CD4-positive, alpha-beta T cell (primary cell): ENCODE data around the gene INVS. TPM values are rescaled to one million over a fixed set of nuclear protein-coding genes. Genes with fewer than 3 reads are reported as not detected.
A peak's percentile ranks its signal among the peaks of the same experiment; 100 is the strongest.

Experiments
- ATAC-seq: fragments of 200-7000 bp; cut with Tn5 transposase; one replicate; pipeline ENCODE4 v1.10.0; 2022; ENCODE audit warnings: mild to moderate bottlenecking; ENCODE audit not compliant: poor library complexity
- CTCF ChIA-PET: fragments of 350-600 bp; sonication (Branson Sonifier 250); formaldehyde crosslinking; loops from one replicate; lab custom pipeline; 2021; ENCODE audit warnings: antibody characterized with exemption, inconsistent platforms; lab: Charles Lee
- POLR2A ChIA-PET: fragments of 350-600 bp; sonication (Branson Sonifier 250); formaldehyde crosslinking; loops from one replicate; lab custom pipeline; 2021; ENCODE audit warnings: antibody characterized with exemption, inconsistent platforms; lab: Charles Lee
- DNase-seq, 14 experiments: peaks; one replicate each; pipeline ENCODE4 v3.0.0-alpha.2; 2013 to 2020; ENCODE audit warnings: mixed read lengths in 2 of 14
- H3K27ac ChIP-seq, 2 donors: one replicate each; pipeline versions ENCODE4 v1.5.1 to v1.7.0; 2013; ENCODE audit warnings: low read length in 2 of 2, low read depth in 1 of 2, mild to moderate bottlenecking in 1 of 2
- H3K27me3 ChIP-seq, 2 experiments: 1 replicate in 1 of 2; 2 replicates in 1 of 2; pipeline versions ENCODE4 v1.6.1 to v1.7.0; 2013; ENCODE audit warnings: low read length in 2 of 2, control low read depth in 1 of 2, mild to moderate bottlenecking in 1 of 2, moderate library complexity in 1 of 2; ENCODE audit not compliant: insufficient read depth in 2 of 2, control insufficient read depth in 1 of 2
- H3K36me3 ChIP-seq: one replicate; pipeline ENCODE4 v1.6.1; 2013; ENCODE audit warnings: low read length, control low read depth; ENCODE audit not compliant: insufficient read depth
- H3K4me1 ChIP-seq: one replicate; pipeline ENCODE4 v1.6.1; 2013; ENCODE audit warnings: low read length, control low read depth; ENCODE audit not compliant: insufficient read depth
- H3K4me3 ChIP-seq: one replicate; pipeline ENCODE4 v1.5.1; 2013; ENCODE audit warnings: mild to moderate bottlenecking, low read length, moderate library complexity
- H3K9me3 ChIP-seq, 2 experiments: 1 replicate in 1 of 2; 2 replicates in 1 of 2; pipeline versions ENCODE4 v1.6.1 to v1.7.0; 2013; ENCODE audit warnings: low read length in 2 of 2, mild to moderate bottlenecking in 2 of 2, control low read depth in 1 of 2, moderate library complexity in 1 of 2; ENCODE audit not compliant: control insufficient read depth in 1 of 2, insufficient read depth in 1 of 2
- H3K27ac Mint-ChIP-seq: one replicate; pipeline ENCODE4 v1.8.0; 2020; ENCODE audit warnings: mixed read lengths
- H3K27me3 Mint-ChIP-seq: one replicate; pipeline ENCODE4 v1.8.0; 2021; ENCODE audit warnings: mixed read lengths
- H3K36me3 Mint-ChIP-seq: one replicate; pipeline ENCODE4 v1.8.0; 2021; ENCODE audit warnings: low read depth, mixed read lengths
- H3K4me1 Mint-ChIP-seq: one replicate; pipeline ENCODE4 v1.8.0; 2021; ENCODE audit warnings: low read depth, mixed read lengths
- H3K4me3 Mint-ChIP-seq: one replicate; pipeline ENCODE4 v1.8.0; 2020; ENCODE audit warnings: mild to moderate bottlenecking, mixed read lengths
- H3K9me3 Mint-ChIP-seq: one replicate; pipeline ENCODE4 v1.8.0; 2020; ENCODE audit warnings: mixed read lengths
- CTCF ChIP-seq: fragments of 200-600 bp; IDR thresholded peaks from one replicate; pipeline ENCODE4 v1.8.0; 2022; ENCODE audit warnings: antibody characterized with exemption, mild to moderate bottlenecking
- intact Hi-C, 2 experiments: fragments of 100-400 bp; cut with DNase I in 1 of 2; cut with micrococcal nuclease in 1 of 2; formaldehyde crosslinking; loops; one replicate each; pipeline versions ENCODE4 v1.15.1 to v1.9.0; 2023 to 2025; cut with DNase I, micrococcal nuclease
- total RNA-seq, 174 experiments: library from RNA in 2 of 174; stranded (reverse) in 2 of 174; gene quantifications; one replicate each; pipeline ENCODE4 v1.2.3 and lab custom pipeline; 2021 to 2026

The INVS gene
- total RNA-seq, 2 experiments from 2014 or later = 13.6 to 14.3 TPM

- no peaks in the 10 kb centered on the region for H3K27me3 ChIP-seq
- DNase-seq = no peak
- Mint-ChIP-seq H3K9me3 (no peaks in the 10 kb centered on the region), H3K36me3 (peaks cover 91% of the 10 kb centered on the region), H3K27ac (no peak overlapping the region), H3K4me3 (no peak overlapping the region), H3K4me1 (no peaks in the 10 kb centered on the region), H3K27me3 (no peaks in the 10 kb centered on the region)
- no peaks in the 10 kb centered on the region for H3K9me3 ChIP-seq
- no peak overlapping the region for H3K4me3 ChIP-seq
- H3K27ac ChIP-seq = no peak overlapping the region
- no peak for TF ChIP-seq CTCF
- ChIA-PET CTCF (no interaction called here), POLR2A (no interaction called here)
- H3K4me1 ChIP-seq = no peaks in the 10 kb centered on the region
- ATAC-seq = no peak
- H3K36me3 ChIP-seq = peaks cover 60% of the 10 kb centered on the region
- intact Hi-C loops = no loop called here
These were observed 195.8 kb downstream of the INVS start for GRCh38 chr9:100294806-100295205.

GRCh38 chr9:100295240-100295639 lies 196.2 kb downstream of the INVS start:
- ChIA-PET POLR2A (no interaction called here), CTCF (no interaction called here)
- intact Hi-C loops = no loop called here
- Mint-ChIP-seq H3K27ac (peak overlapping the region; percentile 3), H3K4me3 (no peak overlapping the region), H3K4me1 (no peaks in the 10 kb centered on the region), H3K27me3 (no peaks in the 10 kb centered on the region), H3K36me3 (peaks cover 91% of the 10 kb centered on the region), H3K9me3 (no peaks in the 10 kb centered on the region)
- ATAC-seq (no peak), DNase-seq (no peak)
- Histone ChIP-seq H3K4me3 (no peak overlapping the region), H3K27ac (no peak overlapping the region), H3K9me3 (no peaks in the 10 kb centered on the region), H3K4me1 (no peaks in the 10 kb centered on the region), H3K27me3 (no peaks in the 10 kb centered on the region), H3K36me3 (peaks cover 63% of the 10 kb centered on the region)
- TF ChIP-seq CTCF = no peak

- CTCF ChIA-PET = no interaction called here
These were observed 197.4 kb downstream of the INVS start for GRCh38 chr9:100296407-100296806.

More at GRCh38 chr9:100296407-100296806, 197.4 kb downstream of the INVS start:
- H3K27me3 ChIP-seq = no peaks in the 10 kb centered on the region
- no peak for ATAC-seq
- H3K27ac ChIP-seq = no peak overlapping the region
- H3K4me3 ChIP-seq = no peak overlapping the region
- H3K4me1 ChIP-seq = no peaks in the 10 kb centered on the region
- DNase-seq = no peak
- POLR2A ChIA-PET = interaction anchor here (0.9 kb wide), 1 partner anchor 65 kb away, joined by 3 read pairs; no protein-coding TSS in a partner anchor
- H3K36me3 Mint-ChIP-seq = peaks cover 100% of the 10 kb centered on the region
- H3K36me3 ChIP-seq = peaks cover 72% of the 10 kb centered on the region
- H3K4me3 Mint-ChIP-seq = no peak overlapping the region
- intact Hi-C loops = no loop called here
- no peaks in the 10 kb centered on the region for H3K4me1 Mint-ChIP-seq
- no peaks in the 10 kb centered on the region for H3K9me3 ChIP-seq
- no peak for TF ChIP-seq CTCF
- H3K9me3 Mint-ChIP-seq = no peaks in the 10 kb centered on the region
- H3K27ac Mint-ChIP-seq = peak overlapping the region; percentile 3
- H3K27me3 Mint-ChIP-seq = no peaks in the 10 kb centered on the region
